IMR-90 (cell line): Measurements from ENCODE around the gene CDK5RAP3. TPM values are rescaled to one million over a fixed set of nuclear protein-coding genes. Genes with fewer than 3 reads are reported as not detected.
A peak's percentile ranks its signal among the peaks of the same experiment; 100 is the strongest.

ENCODE experiments used
- ATAC-seq: fragments of 200-7000 bp; cut with Tn5 transposase; 2 replicates; pipeline ENCODE4 v1.9.1; 2020; ENCODE audit warnings: low read depth, mild to moderate bottlenecking, moderate library complexity
- BruUV-seq: library from RNA; stranded (reverse); fragments of 400-500 nt; replicated peaks from 2 replicates; lab custom pipeline; 2021; lab: Mats Ljungman, UMichigan
- CTCF ChIA-PET: fragments of 300-600 bp; formaldehyde crosslinking; extraction: SDS; loops from one replicate; lab custom pipeline; 2021; ENCODE audit warnings: antibody characterized with exemption; lab: Yijun Ruan, JAX
- POLR2A ChIA-PET: fragments of 300-600 bp; sonication (Branson Sonifier 250); formaldehyde crosslinking; loops from one replicate; lab custom pipeline; 2022; ENCODE audit warnings: antibody characterized with exemption; ENCODE audit not compliant: unreplicated experiment; lab: Charles Lee
- DNase-seq: peaks from one replicate; pipeline ENCODE4 v3.0.0; 2013
- H2AFZ ChIP-seq: replicated peaks from 2 replicates; pipeline ENCODE3; 2013; ENCODE audit warnings: low read length, mild to moderate bottlenecking; ENCODE audit not compliant: poor library complexity
- H2AK5ac ChIP-seq: 2 replicates; pipeline ENCODE4 v1.6.1; 2013; ENCODE audit warnings: low read depth, low read length, inconsistent platforms
- H2AK9ac ChIP-seq: replicated peaks from 2 replicates; pipeline ENCODE3; 2013; ENCODE audit warnings: mild to moderate bottlenecking, low read depth, low read length, moderate library complexity; ENCODE audit not compliant: poor library complexity
- H2BK120ac ChIP-seq: 2 replicates; pipeline ENCODE4 v1.6.1; 2013; ENCODE audit warnings: low read depth, low read length, inconsistent platforms
- H2BK15ac ChIP-seq: 3 replicates; pipeline ENCODE4 v1.6.1; 2013; ENCODE audit warnings: low read depth, low read length, inconsistent platforms
- H2BK20ac ChIP-seq: 2 replicates; pipeline ENCODE4 v1.6.1; 2013; ENCODE audit warnings: low read depth, mild to moderate bottlenecking, inconsistent platforms, low read length, moderate library complexity
- H2BK5ac ChIP-seq: 2 replicates; pipeline ENCODE4 v1.6.1; 2013; ENCODE audit warnings: mild to moderate bottlenecking, low read depth, low read length, inconsistent platforms; ENCODE audit not compliant: poor library complexity, severe bottlenecking
- H3K14ac ChIP-seq: replicated peaks from 2 replicates; pipeline ENCODE4 v1.6.1; 2013; ENCODE audit warnings: low read depth, low read length, inconsistent platforms
- H3K18ac ChIP-seq: 2 replicates; pipeline ENCODE4 v1.6.1; 2013; ENCODE audit warnings: low read depth, low read length, control low read depth
- H3K23ac ChIP-seq: 2 replicates; pipeline ENCODE4 v1.6.1; 2013; ENCODE audit warnings: low read depth, low read length, inconsistent platforms
- H3K27ac ChIP-seq: 2 replicates; pipeline ENCODE4 v1.5.1; 2013; ENCODE audit warnings: mild to moderate bottlenecking, control low read depth, low read length; ENCODE audit not compliant: insufficient read depth
- H3K27me3 ChIP-seq: 2 replicates; pipeline ENCODE4 v1.6.1; 2013; ENCODE audit warnings: low read length; ENCODE audit not compliant: control insufficient read depth, insufficient read depth
- H3K36me3 ChIP-seq: 2 replicates; pipeline ENCODE4 v1.6.1; 2013; ENCODE audit warnings: low read length, mixed read lengths; ENCODE audit not compliant: control insufficient read depth, insufficient read depth
- H3K4ac ChIP-seq: 2 replicates; pipeline ENCODE4 v1.6.1; 2013; ENCODE audit warnings: low read depth, low read length, inconsistent platforms
- H3K4me1 ChIP-seq: 2 replicates; pipeline ENCODE4 v1.6.1; 2013; ENCODE audit warnings: low read length, mixed read lengths; ENCODE audit not compliant: control insufficient read depth, insufficient read depth
- H3K4me2 ChIP-seq: 2 replicates; pipeline ENCODE4 v1.6.1; 2013; ENCODE audit warnings: low read depth, mild to moderate bottlenecking, control low read depth, low read length, moderate library complexity
- H3K4me3 ChIP-seq: 2 replicates; pipeline ENCODE4 v1.5.1; 2013; ENCODE audit warnings: low read depth, mild to moderate bottlenecking, control low read depth, low read length, moderate library complexity; ENCODE audit not compliant: insufficient read depth
- H3K56ac ChIP-seq: 2 replicates; pipeline ENCODE4 v1.6.1; 2013; ENCODE audit warnings: low read length, inconsistent platforms; ENCODE audit not compliant: insufficient read depth; ENCODE audit errors: extremely low read depth
- H3K79me1 ChIP-seq, 2 experiments: 2 replicates each; pipeline ENCODE4 v1.6.1; 2013; ENCODE audit warnings: low read length in 2 of 2, inconsistent platforms in 1 of 2, low read depth in 1 of 2
- H3K9ac ChIP-seq: 2 replicates; pipeline ENCODE4 v1.6.1; 2013; ENCODE audit warnings: low read depth, low read length, control low read depth
- H3K9me1 ChIP-seq: 2 replicates; pipeline ENCODE4 v1.6.1; 2013; ENCODE audit warnings: low read length, inconsistent platforms; ENCODE audit not compliant: insufficient read depth
- H3K9me3 ChIP-seq: 2 replicates; pipeline ENCODE4 v1.6.1; 2013; ENCODE audit warnings: low read length; ENCODE audit not compliant: control insufficient read depth, insufficient read depth
- H4K20me1 ChIP-seq: 2 replicates; pipeline ENCODE4 v1.6.1; 2013; ENCODE audit warnings: low read length, inconsistent platforms; ENCODE audit not compliant: insufficient read depth
- H4K5ac ChIP-seq: 2 replicates; pipeline ENCODE4 v1.6.1; 2013; ENCODE audit warnings: mild to moderate bottlenecking, low read depth, low read length, control low read depth
- H4K8ac ChIP-seq, 2 experiments: 2 replicates each; pipeline ENCODE4 v1.6.1; 2013; ENCODE audit warnings: low read depth in 2 of 2, low read length in 2 of 2, control low read depth in 1 of 2, inconsistent platforms in 1 of 2
- H4K91ac ChIP-seq: 2 replicates; pipeline ENCODE4 v1.6.1; 2013; ENCODE audit warnings: low read depth, low read length, inconsistent platforms; ENCODE audit not compliant: insufficient read depth
- BHLHE40 ChIP-seq: fragments of 150-350 bp; IDR thresholded peaks from 2 replicates; pipeline ENCODE4 v1.6.1; 2016; ENCODE audit warnings: mild to moderate bottlenecking, low read depth, low read length
- CEBPB ChIP-seq: IDR thresholded peaks from 2 replicates; pipeline ENCODE4 v1.6.1; 2012; ENCODE audit warnings: low read depth, low read length, improper control_type of control experiment
- CHD1 ChIP-seq: IDR thresholded peaks from 2 replicates; pipeline ENCODE4 v1.6.1; 2012; ENCODE audit warnings: low read depth, low read length, improper control_type of control experiment
- CTCF ChIP-seq: conservative IDR thresholded peaks from 2 replicates; pipeline ENCODE4 v1.5.1; 2012; ENCODE audit warnings: mild to moderate bottlenecking, low read depth, low read length, improper control_type of control experiment
- FOS ChIP-seq: fragments of 150-350 bp; IDR thresholded peaks from 2 replicates; pipeline ENCODE4 v1.6.1; 2016; ENCODE audit warnings: low read depth, low read length
- MAFK ChIP-seq: IDR thresholded peaks from 2 replicates; pipeline ENCODE4 v1.6.1; 2012; ENCODE audit warnings: low read depth, low read length, improper control_type of control experiment
- MAZ ChIP-seq: IDR thresholded peaks from 2 replicates; pipeline ENCODE4 v1.6.1; 2012; ENCODE audit warnings: low read depth, mild to moderate bottlenecking, low read length, improper control_type of control experiment, moderate library complexity, borderline replicate concordance
- MXI1 ChIP-seq: IDR thresholded peaks from 2 replicates; pipeline ENCODE4 v1.6.1; 2012; ENCODE audit warnings: low read depth, mild to moderate bottlenecking, low read length, moderate library complexity, borderline replicate concordance
- POLR2A ChIP-seq: IDR thresholded peaks from 2 replicates; pipeline ENCODE4 v1.6.1; 2012; ENCODE audit warnings: mild to moderate bottlenecking, low read depth, low read length
- RAD21 ChIP-seq: IDR thresholded peaks from 2 replicates; pipeline ENCODE4 v1.6.1; 2012; ENCODE audit warnings: low read length, improper control_type of control experiment
- RFX5 ChIP-seq: IDR thresholded peaks from 2 replicates; pipeline ENCODE4 v1.8.0; 2012; ENCODE audit warnings: low read depth, mild to moderate bottlenecking, low read length, moderate library complexity
- SMC3 ChIP-seq: fragments of 150-350 bp; IDR thresholded peaks from 2 replicates; pipeline ENCODE4 v1.6.1; 2016; ENCODE audit warnings: low read depth, mild to moderate bottlenecking, antibody characterized with exemption, low read length, moderate library complexity
- USF2 ChIP-seq: fragments of 150-350 bp; IDR thresholded peaks from 2 replicates; pipeline ENCODE4 v1.6.1; 2017; ENCODE audit warnings: mild to moderate bottlenecking, antibody characterized with exemption, low read length, low read depth
- WGBS, 2 experiments: methylation state at CpG; one replicate each; pipeline versions ENCODE4 v1.1.5 to v1.1.7; 2013; ENCODE audit warnings: missing lambda C conversion rate in 2 of 2; ENCODE audit not compliant: insufficient read length in 1 of 2; ENCODE audit errors: extremely low coverage in 2 of 2; 5-methylcytosine and 5-hydroxymethylcytosine counted together
- dilution Hi-C: fragments of 300-500 bp; cut with HindIII; formaldehyde crosslinking; loops from one replicate; pipeline ENCODE4 v1.14.3; 2018; ENCODE audit warnings: low sequenced_read_pairs; ENCODE audit not compliant: unreplicated experiment
- in situ Hi-C: fragments of 300-500 bp; cut with MboI; formaldehyde crosslinking; loops from 3 replicates; pipeline ENCODE4 v1.14.3; 2019; ENCODE audit warnings: low sequenced_read_pairs, inconsistent platforms, mixed read lengths
- intact Hi-C: fragments of 100-400 bp; cut with micrococcal nuclease; formaldehyde crosslinking; loops from 2 replicates; pipeline ENCODE4 v1.10.0; 2022
- polyA plus RNA-seq, 3 experiments: library from polyadenylated mRNA; depleted of rRNA; stranded (reverse); fragments of >200 nt; gene quantifications; 2 replicates each; pipeline ENCODE4 v1.2.3, GENCODE V29; 2012; ENCODE audit warnings: low replicate concordance in 1 of 3
- total RNA-seq: library from RNA; depleted of rRNA; stranded (reverse); fragments of >200 nt; gene quantifications from 2 replicates; pipeline ENCODE4 v1.2.3, GENCODE V29; 2012

Gene CDK5RAP3
- total and polyA plus RNA-seq, 2 of the 4 experiments (the other 2 are of a cell fraction): 75.3 to 153 TPM

- intact Hi-C loops: loop anchor here (1.0 kb wide), 1 partner anchor 45 kb away; the partner anchor contains the start of gene SP2
Measured at GRCh38 chr17:47941246-47942095, 29.4 kb upstream of the CDK5RAP3 start, which contains the start of gene PNPO. Gene PNPO (plus strand): TSS chr17:47941571. CDS start chr17:47941676, 105 bp downstream.

More at GRCh38 chr17:47941246-47942095, 29.4 kb upstream of the CDK5RAP3 start, which contains the start of gene PNPO:
- Histone ChIP-seq H3K23ac (peak within 1 kb of the TSS; percentile 48; the same call in 1 of the 2 replicates), H2AK5ac (peak within 1 kb of the TSS; percentile 89), H3K4me2 (peak within 1 kb of the TSS; percentile 84), H2BK15ac (peak within 1 kb of the TSS; percentile 41; the same call in 2 of the 3 replicates), H3K9me3 (no peaks in the 10 kb centered on the region), H3K4me3 (peak within 1 kb of the TSS; percentile 70), H3K4me1 (peaks cover 2% of the 10 kb centered on the region; the same call in 1 of the 2 replicates), H2BK20ac (no peak within 1 kb of the TSS), H4K8ac (peak within 1 kb of the TSS; percentile 95 to 97), H3K56ac (peak within 1 kb of the TSS; percentile 8; the same call in 1 of the 2 replicates), H4K20me1 (no peaks in the 10 kb centered on the region), H2BK5ac (no peak within 1 kb of the TSS), H3K14ac (peak within 1 kb of the TSS; percentile 80), H3K79me1 (peaks cover 8 to 22% of the 10 kb centered on the region in 2 experiments), H2AFZ (peak within 1 kb of the TSS; percentile 93), H2BK120ac (peak within 1 kb of the TSS; percentile 49; the same call in 1 of the 2 replicates), H3K9me1 (peaks cover 8% of the 10 kb centered on the region; the same call in 1 of the 2 replicates), H3K9ac (peak within 1 kb of the TSS; percentile 42), H3K36me3 (peaks cover 2% of the 10 kb centered on the region), H3K27ac (peak within 1 kb of the TSS; percentile 39; the same call in 1 of the 2 replicates), H2AK9ac (peak within 1 kb of the TSS; percentile 88), H3K4ac (peak within 1 kb of the TSS; percentile 76), H4K91ac (peak within 1 kb of the TSS; percentile 64), H3K18ac (no peak within 1 kb of the TSS), H4K5ac (peak within 1 kb of the TSS; percentile 82), H3K27me3 (no peaks in the 10 kb centered on the region)
- 1% methylated on average over 18 of the region's 50 CpGs; no CpG with 5 or more reads in 1 of the 2 experiments for WGBS, 2 experiments
- ChIA-PET POLR2A (no interaction called here), CTCF (interaction anchor here (0.6 to 1.6 kb wide), 6 partner anchors 19 to 69 kb away, joined by 3 to 4 read pairs (median 3); partner anchors contain the start of gene CDK5RAP3)
- dilution Hi-C loops (no loop called here), in situ Hi-C loops (no loop called here)
- DNase-seq (peak; percentile 97), ATAC-seq (peak; percentile 100)
- no peak for TF ChIP-seq MAZ
- no peak for TF ChIP-seq RAD21
- TF ChIP-seq MAFK: no peak
- TF ChIP-seq FOS: peak; percentile 19; the same call in 1 of the 2 replicates
- no peak for TF ChIP-seq SMC3
- peak; percentile 77 for TF ChIP-seq USF2
- TF ChIP-seq RFX5: peak; percentile 36; the same call in 1 of the 2 replicates
- TF ChIP-seq CHD1: no peak
- TF ChIP-seq POLR2A: no peak
- no peak for TF ChIP-seq CTCF
- TF ChIP-seq BHLHE40: peak; percentile 84
- TF ChIP-seq MXI1: peak; percentile 90; the same call in 1 of the 2 replicates
- TF ChIP-seq CEBPB: no peak
- no TSS peak for BruUV-seq
